Nephron progenitor cell (in vitro differentiated cells): Measurements from ENCODE around the gene DNPEP.

Experiments
- DNase-seq: peaks from one replicate; pipeline ENCODE4 v3.0.0; 2021
- H3K27ac Mint-ChIP-seq: 2 replicates; pipeline ENCODE4 v1.8.0; 2021; ENCODE audit warnings: mild to moderate bottlenecking, moderate library complexity, mixed read lengths
- H3K27me3 Mint-ChIP-seq: 2 replicates; pipeline ENCODE4 v1.8.0; 2021; ENCODE audit warnings: mild to moderate bottlenecking, low read depth, mixed read lengths; ENCODE audit not compliant: poor library complexity
- H3K36me3 Mint-ChIP-seq: 2 replicates; pipeline ENCODE4 v1.8.0; 2021; ENCODE audit warnings: low read depth, mixed read lengths
- H3K4me1 Mint-ChIP-seq: 2 replicates; pipeline ENCODE4 v1.8.0; 2021; ENCODE audit warnings: mixed read lengths
- H3K4me3 Mint-ChIP-seq: 2 replicates; pipeline ENCODE4 v1.8.0; 2021; ENCODE audit warnings: mild to moderate bottlenecking, moderate library complexity, mixed read lengths
- H3K9me3 Mint-ChIP-seq: 2 replicates; pipeline ENCODE4 v1.8.0; 2021; ENCODE audit warnings: mild to moderate bottlenecking, moderate library complexity, mixed read lengths
- TF ChIP-seq, protein P1 (sequence below): fragments of 200-600 bp; sonication (generic); IDR thresholded peaks from 2 replicates; pipeline ENCODE4 v1.5.0; 2021; ENCODE audit warnings: antibody characterized with exemption

DNPEP gene

DNA sequence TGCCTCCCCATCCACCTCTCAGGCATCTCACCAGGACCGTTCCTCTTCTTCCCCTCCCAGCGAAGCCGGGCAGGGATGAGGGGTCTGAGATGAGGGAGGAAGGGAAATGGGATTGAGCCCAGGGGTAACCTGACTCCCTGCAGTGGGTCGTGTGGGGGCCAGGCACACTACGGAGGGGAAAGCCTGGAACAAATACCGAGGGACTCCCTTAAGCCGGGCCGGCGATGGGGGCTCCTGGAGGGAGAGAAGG is 46.7 kb upstream of the DNPEP start:
- Mint-ChIP-seq H3K27ac (no peak overlapping the region), H3K9me3 (no peaks in the 10 kb centered on the region)

DNA sequence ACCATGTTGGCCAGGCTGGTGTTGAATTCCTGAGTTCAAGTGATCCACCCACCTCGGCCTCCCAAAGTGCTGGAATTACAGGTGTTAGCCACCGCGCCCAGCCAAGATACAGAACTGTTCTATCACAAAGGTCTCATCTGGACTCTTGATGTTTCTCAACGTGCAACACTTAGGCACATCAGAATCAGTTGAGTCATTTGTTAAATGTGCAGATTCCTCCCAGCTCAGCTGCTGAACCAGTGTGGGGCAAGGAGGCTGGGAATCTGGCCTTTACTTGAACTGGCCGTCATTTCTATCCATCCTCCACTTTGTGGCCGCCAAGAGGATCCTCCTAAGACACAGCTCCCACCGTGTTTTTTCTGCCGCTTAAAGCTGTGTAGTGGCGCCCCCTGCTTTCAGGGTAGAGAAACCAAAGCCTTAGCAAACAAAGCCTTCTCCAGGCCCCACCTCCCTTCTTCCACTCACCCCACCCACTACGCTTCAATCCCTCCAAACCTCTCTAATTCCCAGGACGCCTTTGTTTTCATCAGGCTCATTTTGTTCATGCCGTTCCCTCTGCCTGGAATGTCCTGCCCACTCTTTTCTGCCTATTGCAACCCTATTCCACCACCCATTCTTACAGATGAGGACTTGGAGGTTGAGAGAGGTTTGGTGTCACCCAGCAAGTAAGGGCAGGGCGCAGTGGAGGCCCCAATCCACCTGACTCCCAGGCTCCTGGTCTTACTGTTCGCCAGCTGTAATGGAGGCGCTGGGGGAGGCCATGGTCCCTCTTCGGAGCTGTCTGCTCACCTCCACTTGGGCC is 46.2 kb upstream of the DNPEP start:
- TF ChIP-seq, protein P1, sequence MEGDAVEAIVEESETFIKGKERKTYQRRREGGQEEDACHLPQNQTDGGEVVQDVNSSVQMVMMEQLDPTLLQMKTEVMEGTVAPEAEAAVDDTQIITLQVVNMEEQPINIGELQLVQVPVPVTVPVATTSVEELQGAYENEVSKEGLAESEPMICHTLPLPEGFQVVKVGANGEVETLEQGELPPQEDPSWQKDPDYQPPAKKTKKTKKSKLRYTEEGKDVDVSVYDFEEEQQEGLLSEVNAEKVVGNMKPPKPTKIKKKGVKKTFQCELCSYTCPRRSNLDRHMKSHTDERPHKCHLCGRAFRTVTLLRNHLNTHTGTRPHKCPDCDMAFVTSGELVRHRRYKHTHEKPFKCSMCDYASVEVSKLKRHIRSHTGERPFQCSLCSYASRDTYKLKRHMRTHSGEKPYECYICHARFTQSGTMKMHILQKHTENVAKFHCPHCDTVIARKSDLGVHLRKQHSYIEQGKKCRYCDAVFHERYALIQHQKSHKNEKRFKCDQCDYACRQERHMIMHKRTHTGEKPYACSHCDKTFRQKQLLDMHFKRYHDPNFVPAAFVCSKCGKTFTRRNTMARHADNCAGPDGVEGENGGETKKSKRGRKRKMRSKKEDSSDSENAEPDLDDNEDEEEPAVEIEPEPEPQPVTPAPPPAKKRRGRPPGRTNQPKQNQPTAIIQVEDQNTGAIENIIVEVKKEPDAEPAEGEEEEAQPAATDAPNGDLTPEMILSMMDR: no peak
- no peak for DNase-seq

More for the DNA sequence above, 46.7 kb upstream of the DNPEP start:
- H3K4me1 Mint-ChIP-seq: peaks cover 19% of the 10 kb centered on the region
- H3K27me3 Mint-ChIP-seq: peaks cover 17% of the 10 kb centered on the region
- DNase-seq: no peak
- TF ChIP-seq, protein P1: no peak
- peak overlapping the region; percentile 29 for H3K4me3 Mint-ChIP-seq
- no peaks in the 10 kb centered on the region for H3K36me3 Mint-ChIP-seq

DNA sequence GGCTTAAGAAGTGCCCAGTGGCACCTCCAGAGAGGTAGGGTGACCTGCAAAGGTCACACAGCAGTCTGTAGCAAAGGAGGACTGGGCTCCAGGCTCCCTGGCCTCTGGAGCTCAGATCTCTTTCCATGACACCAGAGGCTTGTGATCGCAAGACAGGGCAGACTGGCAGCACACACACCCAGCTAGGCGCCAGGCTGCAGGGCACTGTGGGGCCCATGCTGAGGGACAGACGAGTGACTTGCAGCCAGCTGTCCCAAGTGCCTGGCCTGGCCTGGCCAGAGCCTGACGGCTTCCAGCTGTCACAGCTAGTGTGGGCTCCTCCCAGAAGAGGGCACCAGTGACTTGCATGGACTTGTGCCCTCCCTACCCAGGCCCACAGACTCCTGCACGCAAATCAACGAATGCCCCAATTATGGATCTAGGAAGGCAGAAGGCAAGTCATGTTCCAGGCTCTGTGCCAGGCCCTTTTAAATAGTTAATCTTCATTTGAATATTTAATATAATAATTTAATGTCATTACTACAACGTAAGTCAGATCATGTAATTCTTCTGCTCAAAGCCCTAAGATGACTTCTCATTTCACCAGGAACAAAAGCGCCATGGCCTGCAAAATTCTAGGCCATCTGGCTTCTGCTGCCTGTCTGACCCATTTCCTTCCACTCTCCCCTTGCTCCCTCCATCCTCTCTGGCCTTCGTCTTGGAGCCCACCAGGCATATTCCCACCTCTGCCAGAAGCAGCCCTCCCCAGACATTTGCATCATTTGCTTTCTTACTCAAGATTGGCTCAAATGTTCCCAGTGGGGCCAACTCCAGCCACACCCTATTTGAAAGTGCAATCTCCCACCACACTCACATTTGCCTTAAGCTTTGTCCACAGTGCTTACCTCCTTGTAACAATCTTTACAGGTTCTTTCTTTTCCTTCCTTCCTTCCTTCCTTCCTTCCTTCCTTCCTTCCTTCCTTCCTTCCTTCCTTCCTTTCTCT is 43.2 kb upstream of the DNPEP start:
- H3K27me3 Mint-ChIP-seq: peaks cover 27% of the 10 kb centered on the region
- no peak overlapping the region for H3K27ac Mint-ChIP-seq
- no peaks in the 10 kb centered on the region for H3K36me3 Mint-ChIP-seq
- peaks cover 26% of the 10 kb centered on the region for H3K4me1 Mint-ChIP-seq
- H3K9me3 Mint-ChIP-seq: no peaks in the 10 kb centered on the region
- TF ChIP-seq, protein P1: no peak
- H3K4me3 Mint-ChIP-seq: no peak overlapping the region
- no peak for DNase-seq

More for the DNA sequence above, 46.2 kb upstream of the DNPEP start:
- peaks cover 19% of the 10 kb centered on the region for H3K4me1 Mint-ChIP-seq
- H3K27me3 Mint-ChIP-seq: peaks cover 21% of the 10 kb centered on the region
- no peaks in the 10 kb centered on the region for H3K36me3 Mint-ChIP-seq
- no peak overlapping the region for H3K27ac Mint-ChIP-seq
- no peaks in the 10 kb centered on the region for H3K9me3 Mint-ChIP-seq
- H3K4me3 Mint-ChIP-seq: peak overlapping the region; percentile 29

DNA sequence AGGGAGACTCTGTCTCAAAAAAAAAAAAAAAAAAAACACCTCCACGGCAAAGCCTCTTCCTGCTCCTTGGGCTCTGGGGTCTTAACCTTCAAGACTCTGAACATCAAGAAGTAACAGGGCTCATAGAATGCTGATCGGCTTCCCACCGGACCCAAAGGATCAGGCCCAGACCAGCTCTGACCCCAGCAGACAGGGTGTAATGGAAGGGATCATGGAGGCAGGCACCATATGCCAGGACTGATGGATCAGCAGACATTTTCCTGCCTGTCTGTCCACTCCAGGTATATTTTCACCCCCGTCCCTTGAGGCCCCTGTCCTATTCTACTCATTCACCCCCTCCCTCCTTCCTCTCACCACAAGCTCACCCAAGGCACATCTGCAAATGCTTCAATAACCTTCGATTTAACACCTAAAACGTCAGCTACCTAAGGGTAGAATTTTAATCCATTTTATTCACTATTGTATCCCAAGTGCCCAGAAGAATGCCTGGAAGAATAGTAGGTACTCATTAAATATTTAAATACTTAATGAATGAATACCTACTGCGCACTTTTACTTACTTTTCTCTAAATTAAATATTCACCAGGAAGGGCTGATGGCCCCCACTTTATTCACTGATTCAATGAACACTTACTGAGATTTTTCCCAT is 42.4 kb upstream of the DNPEP start:
- H3K36me3 Mint-ChIP-seq: no peaks in the 10 kb centered on the region
- DNase-seq: no peak
- peaks cover 24% of the 10 kb centered on the region for H3K27me3 Mint-ChIP-seq

DNA sequence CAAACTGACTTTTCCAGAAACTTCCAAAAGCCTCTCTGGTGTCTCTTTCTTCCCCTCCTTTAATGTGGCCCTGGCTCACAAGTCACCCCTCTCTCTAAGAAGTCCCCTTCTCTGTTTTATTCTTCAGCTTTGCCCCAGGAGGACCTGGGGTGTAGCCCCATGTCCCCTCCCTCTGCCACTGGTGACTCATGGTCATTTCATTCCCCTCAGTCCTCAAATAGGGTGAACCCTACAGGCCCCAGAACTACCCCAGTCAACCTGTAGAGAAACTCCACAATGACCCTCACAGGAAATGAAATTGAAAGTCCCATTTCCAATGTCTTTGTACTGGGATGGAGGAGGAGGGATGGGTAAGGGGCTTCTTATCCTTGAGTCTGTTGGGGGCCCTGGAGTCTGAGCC is 40.8 kb upstream of the DNPEP start:
- no peak overlapping the region for H3K4me3 Mint-ChIP-seq
- peaks cover 21% of the 10 kb centered on the region for H3K27me3 Mint-ChIP-seq
- DNase-seq: no peak
- no peaks in the 10 kb centered on the region for H3K9me3 Mint-ChIP-seq
- H3K4me1 Mint-ChIP-seq: peaks cover 29% of the 10 kb centered on the region
- TF ChIP-seq, protein P1: no peak
- no peaks in the 10 kb centered on the region for H3K36me3 Mint-ChIP-seq
- no peak overlapping the region for H3K27ac Mint-ChIP-seq

More for the DNA sequence above, 42.4 kb upstream of the DNPEP start:
- H3K4me3 Mint-ChIP-seq: no peak overlapping the region
- TF ChIP-seq, protein P1: no peak
- peaks cover 24% of the 10 kb centered on the region for H3K4me1 Mint-ChIP-seq
- no peak overlapping the region for H3K27ac Mint-ChIP-seq
- H3K9me3 Mint-ChIP-seq: no peaks in the 10 kb centered on the region
